ENCODE data around the gene TUBB4B. TPM values are rescaled to one million over a fixed set of nuclear protein-coding genes. Genes with fewer than 3 reads are reported as not detected.

TUBB4B gene
- total RNA-seq, 4 donors from 2014 or later: 223 to 390 (median 348) TPM

DNA sequence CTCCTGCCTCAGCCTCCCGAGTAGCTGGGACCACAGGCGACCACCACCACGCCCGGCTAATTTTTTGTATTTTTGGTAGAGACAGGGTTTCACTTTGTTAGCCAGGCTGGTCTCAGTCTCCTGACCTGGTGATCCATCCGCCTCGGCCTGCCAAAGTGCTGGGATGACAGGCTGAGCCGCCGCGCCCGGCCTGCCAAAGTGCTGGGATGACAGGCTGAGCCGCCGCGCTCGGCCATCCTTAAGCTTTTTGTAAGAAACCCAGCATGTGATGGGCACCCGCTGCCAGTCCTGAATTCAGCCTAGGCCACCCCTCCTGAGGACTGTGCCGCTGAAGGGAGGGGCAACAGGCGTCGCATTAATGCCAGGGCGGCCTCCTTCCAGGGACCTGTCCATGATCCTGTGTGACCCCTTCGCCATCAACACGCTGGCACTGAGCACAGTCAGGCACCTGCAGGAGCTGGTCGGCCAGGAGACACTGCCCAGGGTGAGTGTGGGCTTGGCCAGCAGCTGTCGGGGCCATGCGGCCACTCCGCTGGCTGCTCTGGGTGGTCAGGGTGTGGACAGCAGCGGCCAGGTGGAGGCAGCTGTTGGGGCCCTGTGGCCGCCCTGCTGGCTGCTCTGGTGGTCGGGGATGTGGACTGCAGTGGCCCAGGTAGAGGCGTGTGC lies 24.5 kb downstream of the TUBB4B start:
- TF ChIP-seq POLR2A (IDR thresholded peaks at IDR 0.05): no peak
- no peak for TF ChIP-seq EP300 (IDR thresholded peaks at IDR 0.05; ENCODE audit: low read depth)
- TF ChIP-seq, protein P1, sequence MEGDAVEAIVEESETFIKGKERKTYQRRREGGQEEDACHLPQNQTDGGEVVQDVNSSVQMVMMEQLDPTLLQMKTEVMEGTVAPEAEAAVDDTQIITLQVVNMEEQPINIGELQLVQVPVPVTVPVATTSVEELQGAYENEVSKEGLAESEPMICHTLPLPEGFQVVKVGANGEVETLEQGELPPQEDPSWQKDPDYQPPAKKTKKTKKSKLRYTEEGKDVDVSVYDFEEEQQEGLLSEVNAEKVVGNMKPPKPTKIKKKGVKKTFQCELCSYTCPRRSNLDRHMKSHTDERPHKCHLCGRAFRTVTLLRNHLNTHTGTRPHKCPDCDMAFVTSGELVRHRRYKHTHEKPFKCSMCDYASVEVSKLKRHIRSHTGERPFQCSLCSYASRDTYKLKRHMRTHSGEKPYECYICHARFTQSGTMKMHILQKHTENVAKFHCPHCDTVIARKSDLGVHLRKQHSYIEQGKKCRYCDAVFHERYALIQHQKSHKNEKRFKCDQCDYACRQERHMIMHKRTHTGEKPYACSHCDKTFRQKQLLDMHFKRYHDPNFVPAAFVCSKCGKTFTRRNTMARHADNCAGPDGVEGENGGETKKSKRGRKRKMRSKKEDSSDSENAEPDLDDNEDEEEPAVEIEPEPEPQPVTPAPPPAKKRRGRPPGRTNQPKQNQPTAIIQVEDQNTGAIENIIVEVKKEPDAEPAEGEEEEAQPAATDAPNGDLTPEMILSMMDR (IDR thresholded peaks at IDR 0.05): no peak
- no peak for TF ChIP-seq POLR2AphosphoS5 (IDR thresholded peaks at IDR 0.05)
- in situ Hi-C loops (cut with MboI; ENCODE audit: low pct_ligation_motif_present in 1 of 4, low pct_unique_long_range_greater_than_20kb in 1 of 4, low sequenced_read_pairs in 3 of 4) (no loop called here), intact Hi-C loops (cut with DNase I; ENCODE audit: low total_unique reads) (no loop called here)
- H3K9me3 ChIP-seq: no peaks in the 10 kb centered on the region
- H3K36me3 ChIP-seq: peaks cover 0 to 28% (median 8%) of the 10 kb centered on the region in 4 donors
- WGBS, 2 donors (ENCODE audit: low coverage in 1 of 2): 91% methylated on average over 29 of the region's 29 CpGs; no CpG with 5 or more reads in 1 of the 2 donors
- H3K4me3 ChIP-seq: no peak overlapping the region
- no peak overlapping the region for H3K27ac ChIP-seq
- H3K27me3 ChIP-seq: no peaks in the 10 kb centered on the region
- DNase-seq: no peak
- H3K4me1 ChIP-seq: peaks cover 13 to 24% (median 22%) of the 10 kb centered on the region in 4 donors

DNA sequence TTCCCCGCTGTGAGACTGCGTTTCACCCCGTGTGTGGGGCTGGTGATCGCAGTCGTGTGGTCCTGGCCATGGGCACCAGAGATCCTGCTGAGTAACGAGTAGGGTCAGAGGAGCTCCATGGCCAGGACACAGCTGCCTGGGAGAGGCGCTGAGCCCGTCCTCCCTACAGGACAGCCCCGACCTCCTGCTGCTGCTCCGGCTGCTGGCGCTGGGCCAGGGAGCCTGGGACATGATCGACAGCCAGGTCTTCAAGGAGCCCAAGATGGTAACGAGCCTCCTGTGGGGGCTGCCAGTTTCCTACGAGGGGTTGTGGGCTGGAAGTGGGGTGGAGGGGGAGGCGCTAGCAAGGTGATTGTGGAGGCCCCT lies 25.1 kb downstream of the TUBB4B start:
- DNase-seq: no peak
- in situ Hi-C loops (cut with MboI; ENCODE audit: low pct_ligation_motif_present in 1 of 4, low pct_unique_long_range_greater_than_20kb in 1 of 4, low sequenced_read_pairs in 3 of 4) (no loop called here), intact Hi-C loops (cut with DNase I; ENCODE audit: low total_unique reads) (no loop called here)
- TF ChIP-seq EP300 (IDR thresholded peaks at IDR 0.05; ENCODE audit: low read depth) (no peak), POLR2A (IDR thresholded peaks at IDR 0.05) (no peak), POLR2AphosphoS5 (IDR thresholded peaks at IDR 0.05) (no peak)
- TF ChIP-seq, protein P1 (IDR thresholded peaks at IDR 0.05): no peak
- no peaks in the 10 kb centered on the region for H3K27me3 ChIP-seq
- H3K9me3 ChIP-seq: no peaks in the 10 kb centered on the region
- H3K4me1 ChIP-seq: peaks cover 13 to 24% (median 22%) of the 10 kb centered on the region in 4 donors
- H3K27ac ChIP-seq: no peak overlapping the region
- no peak overlapping the region for H3K4me3 ChIP-seq
- H3K36me3 ChIP-seq: peaks cover 0 to 28% (median 8%) of the 10 kb centered on the region in 4 donors
- 93% methylated on average over 14 of the region's 15 CpGs; no CpG with 5 or more reads in 1 of the 2 donors for WGBS, 2 donors (ENCODE audit: low coverage in 1 of 2)

DNA sequence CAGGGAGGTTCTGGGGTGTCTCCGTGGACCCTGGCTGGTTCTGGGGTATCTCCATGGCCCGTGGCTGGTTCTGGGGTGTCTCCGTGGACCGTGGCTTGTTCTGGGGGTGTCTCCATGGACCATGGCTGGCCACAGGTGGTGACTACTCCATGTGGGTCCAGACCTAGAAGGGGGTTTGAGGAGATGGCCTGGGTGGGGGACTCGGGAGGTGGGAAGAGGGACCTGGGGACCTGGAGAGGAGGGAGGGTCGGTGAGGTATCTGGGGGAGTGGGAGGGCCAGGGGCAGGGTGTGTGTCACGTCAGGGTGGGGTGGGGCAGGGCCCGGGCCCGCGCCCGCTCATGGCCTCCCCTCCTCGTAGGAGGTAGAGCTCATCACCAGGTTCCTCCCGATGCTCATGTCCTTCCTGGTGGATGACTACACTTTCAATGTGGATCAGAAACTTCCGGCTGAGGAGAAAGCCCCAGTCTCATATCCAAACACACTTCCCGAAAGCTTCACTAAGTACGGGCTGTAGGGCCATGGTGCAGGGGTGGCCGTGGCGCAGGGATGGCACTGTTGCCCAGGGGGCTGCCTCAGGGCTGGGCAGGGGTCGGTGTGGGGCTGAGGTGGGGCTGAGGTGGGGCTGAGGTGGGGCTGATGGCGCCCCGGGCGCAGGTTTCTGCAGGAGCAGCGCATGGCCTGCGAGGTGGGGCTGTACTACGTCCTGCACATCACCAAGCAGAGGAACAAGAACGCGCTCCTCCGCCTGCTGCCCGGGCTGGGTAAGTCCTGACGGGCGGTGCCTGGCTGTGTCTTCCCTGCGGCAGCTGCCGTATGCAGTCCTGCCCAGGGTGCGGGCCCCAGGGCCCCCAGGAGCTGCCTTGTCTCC lies 25.7 kb downstream of the TUBB4B start:
- H3K9me3 ChIP-seq: no peaks in the 10 kb centered on the region
- intact Hi-C loops (cut with DNase I; ENCODE audit: low total_unique reads) (no loop called here), in situ Hi-C loops (cut with MboI; ENCODE audit: low pct_ligation_motif_present in 1 of 4, low pct_unique_long_range_greater_than_20kb in 1 of 4, low sequenced_read_pairs in 3 of 4) (no loop called here)
- TF ChIP-seq, protein P1 (IDR thresholded peaks at IDR 0.05): no peak
- TF ChIP-seq POLR2AphosphoS5 (IDR thresholded peaks at IDR 0.05) (no peak), EP300 (IDR thresholded peaks at IDR 0.05; ENCODE audit: low read depth) (no peak), POLR2A (IDR thresholded peaks at IDR 0.05) (no peak)
- no peak overlapping the region for H3K4me3 ChIP-seq
- H3K27ac ChIP-seq: no peak overlapping the region
- H3K36me3 ChIP-seq: peaks cover 0 to 28% (median 8%) of the 10 kb centered on the region in 4 donors
- H3K27me3 ChIP-seq: no peaks in the 10 kb centered on the region
- no peak for DNase-seq
- 20 to 90% methylated on average over 1 to 34 of the region's 34 CpGs for WGBS, 2 donors (ENCODE audit: low coverage in 1 of 2)
- H3K4me1 ChIP-seq: peaks cover 13 to 24% (median 22%) of the 10 kb centered on the region in 4 donors

DNA sequence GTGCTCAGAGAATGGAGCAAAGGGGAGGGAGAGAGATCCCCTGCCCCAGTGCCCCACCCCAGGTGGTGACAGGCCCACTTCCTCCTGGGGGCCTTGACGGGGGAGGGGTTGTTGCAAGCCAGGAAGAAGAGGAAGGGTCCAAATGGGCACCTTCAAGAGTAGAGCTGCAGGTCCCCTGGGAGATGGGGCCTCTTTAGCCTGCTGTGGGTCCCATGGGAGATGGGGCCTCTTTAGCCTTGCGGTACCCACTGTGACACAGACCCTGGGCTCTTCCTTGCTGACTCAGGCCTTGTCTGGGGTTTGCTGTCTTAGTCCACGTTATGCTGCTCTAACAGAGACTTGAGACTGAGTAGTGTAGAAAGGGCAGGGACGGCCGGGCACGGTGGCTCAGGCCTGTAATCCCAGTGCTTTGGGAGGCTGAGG lies 26.9 kb downstream of the TUBB4B start:
- H3K4me1 ChIP-seq: peaks cover 13 to 24% (median 22%) of the 10 kb centered on the region in 4 donors
- H3K36me3 ChIP-seq: peaks cover 0 to 36% (median 15%) of the 10 kb centered on the region in 4 donors
- intact Hi-C loops (cut with DNase I; ENCODE audit: low total_unique reads) (no loop called here), in situ Hi-C loops (cut with MboI; ENCODE audit: low pct_ligation_motif_present in 1 of 4, low pct_unique_long_range_greater_than_20kb in 1 of 4, low sequenced_read_pairs in 3 of 4) (no loop called here)
- H3K4me3 ChIP-seq: no peak overlapping the region
- H3K27me3 ChIP-seq: no peaks in the 10 kb centered on the region
- peak overlapping the region in 3 of 4 donors; percentile 77 to 83 (median 77) for H3K27ac ChIP-seq
- no peak for TF ChIP-seq POLR2A (IDR thresholded peaks at IDR 0.05)
- TF ChIP-seq EP300 (IDR thresholded peaks at IDR 0.05; ENCODE audit: low read depth): no peak
- TF ChIP-seq, protein P1 (IDR thresholded peaks at IDR 0.05): no peak
- no peak for TF ChIP-seq POLR2AphosphoS5 (IDR thresholded peaks at IDR 0.05)
- 80 to 89% methylated on average over 1 to 6 of the region's 6 CpGs for WGBS, 2 donors (ENCODE audit: low coverage in 1 of 2)
- DNase-seq: no peak
- H3K9me3 ChIP-seq: no peaks in the 10 kb centered on the region
